ENCODE measurements around the gene VENTX.

The VENTX gene

GRCh38 chr10:133236401-133237240, 1.0 kb upstream of the VENTX start:
- no peak for DNase-seq (ENCODE audit: low spot score)

GRCh38 chr10:133237241-133237587, 441 bp upstream of the VENTX start:
- no peak for DNase-seq (ENCODE audit: low spot score)

GRCh38 chr10:133238466-133238804, 780 bp downstream of the VENTX start:
- DNase-seq (ENCODE audit: low spot score), result no peak

- DNase-seq (ENCODE audit: low spot score), result no peak
Observed at GRCh38 chr10:133239990-133240389, 2.3 kb downstream of the VENTX start.

GRCh38 chr10:133241501-133242205, 4.0 kb downstream of the VENTX start:
- no peak for DNase-seq (ENCODE audit: low spot score)

- DNase-seq (ENCODE audit: low spot score), result no peak
Observed at GRCh38 chr10:133242611-133243356, 5.1 kb downstream of the VENTX start.

- DNase-seq (ENCODE audit: low spot score), result no peak
Observed at GRCh38 chr10:133243593-133243992, 5.9 kb downstream of the VENTX start.

- DNase-seq (ENCODE audit: low spot score), result no peak
Observed at GRCh38 chr10:133245439-133246235, 8.0 kb downstream of the VENTX start.

- no peak for DNase-seq (ENCODE audit: low spot score)
Observed at GRCh38 chr10:133246236-133246626, 8.6 kb downstream of the VENTX start.

- no peak for DNase-seq (ENCODE audit: low spot score)
Observed at GRCh38 chr10:133247681-133248333, 10.2 kb downstream of the VENTX start.

GRCh38 chr10:133248334-133248715, 10.7 kb downstream of the VENTX start:
- DNase-seq (ENCODE audit: low spot score), result no peak

GRCh38 chr10:133249094-133249780, 11.6 kb downstream of the VENTX start:
- no peak for DNase-seq (ENCODE audit: low spot score)

- DNase-seq (ENCODE audit: low spot score), result no peak
Observed at GRCh38 chr10:133249975-133250754, 12.5 kb downstream of the VENTX start.

- no peak for DNase-seq (ENCODE audit: low spot score)
Observed at GRCh38 chr10:133251388-133252222, 13.9 kb downstream of the VENTX start.

GRCh38 chr10:133252223-133252552, 14.5 kb downstream of the VENTX start:
- DNase-seq (ENCODE audit: low spot score), result no peak

- no peak for DNase-seq (ENCODE audit: low spot score)
Observed at GRCh38 chr10:133253361-133253955, 15.8 kb downstream of the VENTX start.

- no peak for DNase-seq (ENCODE audit: low spot score)
Observed at GRCh38 chr10:133254421-133255120, 16.9 kb downstream of the VENTX start.

GRCh38 chr10:133255323-133255722, 17.7 kb downstream of the VENTX start:
- no peak for DNase-seq (ENCODE audit: low spot score)
